OCI-LY3 (cell line): ENCODE results near the gene CXCR5.

Experiments
- H2AFZ ChIP-seq: fragments of 200-600, 300-600 bp; shearing (Covaris generic); 2 replicates; pipeline ENCODE4 v1.6.0; 2014; ENCODE audit warnings: antibody characterized with exemption, low read depth, low read length
- H3K27ac ChIP-seq: fragments of 200-600, 300-600 bp; sonication (generic); 2 replicates; pipeline ENCODE4 v1.5.1; 2014; ENCODE audit warnings: mild to moderate bottlenecking, low read length, moderate library complexity, mixed read lengths
- H3K27me3 ChIP-seq: fragments of 200-600, 300-600 bp; sonication (generic); 2 replicates; pipeline ENCODE4 v1.6.1; 2014; ENCODE audit warnings: low read depth, low read length, mixed read lengths
- H3K36me3 ChIP-seq: fragments of 200-600, 300-600 bp; sonication (generic); replicated peaks from 2 replicates; pipeline ENCODE3; 2014; ENCODE audit warnings: low read depth, low read length, mixed read lengths
- H3K4me1 ChIP-seq: fragments of 300-600, 200-600 bp; sonication (generic); 2 replicates; pipeline ENCODE4 v1.6.1; 2014; ENCODE audit warnings: low read length, mixed read lengths
- H3K4me2 ChIP-seq: fragments of 200-600, 300-600 bp; sonication (generic); 2 replicates; pipeline ENCODE4 v1.6.1; 2014; ENCODE audit warnings: low read length, mixed read lengths
- H3K4me3 ChIP-seq: fragments of 300-600, 200-600 bp; sonication (generic); 2 replicates; pipeline ENCODE4 v1.5.1; 2014; ENCODE audit warnings: antibody characterized with exemption, mild to moderate bottlenecking, low read length, moderate library complexity
- H3K79me2 ChIP-seq: fragments of 300-600, 200-600 bp; shearing (Covaris generic); 2 replicates; pipeline ENCODE4 v1.6.1; 2014; ENCODE audit warnings: mild to moderate bottlenecking, low read length, mixed read lengths
- H3K9ac ChIP-seq: fragments of 300-600, 200-600 bp; shearing (Covaris generic); 2 replicates; pipeline ENCODE4 v1.6.0; 2014; ENCODE audit warnings: mild to moderate bottlenecking, low read length, moderate library complexity
- H3K9me3 ChIP-seq: fragments of 200-600, 300-600 bp; shearing (Covaris generic); 2 replicates; pipeline ENCODE4 v1.6.1; 2014; ENCODE audit warnings: low read length, mixed read lengths; ENCODE audit not compliant: insufficient read depth
- H4K20me1 ChIP-seq: fragments of 200-600, 300-600 bp; sonication (generic); 2 replicates; pipeline ENCODE4 v1.6.1; 2016; ENCODE audit warnings: low read length, mixed read lengths; ENCODE audit not compliant: insufficient read depth
- CTCF ChIP-seq: fragments of 200-600, 300-600 bp; sonication (generic); IDR thresholded peaks from 2 replicates; pipeline ENCODE4 v1.5.1; 2014; ENCODE audit warnings: antibody characterized with exemption, low read length, low read depth
- EZH2phosphoT487 ChIP-seq: fragments of 200-600 bp; shearing (Covaris generic); IDR thresholded peaks from 2 replicates; pipeline ENCODE4 v1.6.1; 2018; ENCODE audit warnings: antibody characterized with exemption, mixed run types, low read depth

Gene CXCR5

DNA sequence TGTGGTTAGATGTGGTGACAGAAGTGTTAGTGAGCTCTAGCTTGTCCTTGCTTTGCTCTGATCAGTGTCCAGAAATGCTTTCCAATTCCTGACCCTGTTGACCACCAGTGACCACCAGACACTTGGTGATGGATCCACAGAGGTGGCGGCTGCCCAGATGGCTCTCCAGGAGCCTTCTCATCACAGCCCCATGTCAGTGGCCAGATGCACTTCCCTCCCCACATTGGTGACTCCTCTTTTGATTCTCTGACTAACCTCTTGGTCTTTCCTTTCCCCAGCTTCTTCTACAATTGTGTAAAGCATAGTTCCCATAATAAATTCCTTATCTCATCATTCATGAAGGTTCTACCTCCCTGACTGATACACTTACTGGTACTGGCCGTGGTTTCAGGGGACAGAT lies 40.1 kb upstream of the CXCR5 start:
- TF ChIP-seq CTCF, result no peak

GRCh38 chr11:118845369-118845768 lies 38.3 kb upstream of the CXCR5 start:
- H3K36me3 ChIP-seq, result no peaks in the 10 kb centered on the region
- TF ChIP-seq EZH2phosphoT487, result no peak
- TF ChIP-seq CTCF, result no peak
- no peaks in the 10 kb centered on the region for H4K20me1 ChIP-seq
- peaks cover 38% of the 10 kb centered on the region for H3K4me1 ChIP-seq
- H3K4me2 ChIP-seq, result no peak overlapping the region
- no peaks in the 10 kb centered on the region for H3K79me2 ChIP-seq
- no peaks in the 10 kb centered on the region for H3K27me3 ChIP-seq
- no peaks in the 10 kb centered on the region for H3K9me3 ChIP-seq
- H2AFZ ChIP-seq, result no peak overlapping the region
- H3K9ac ChIP-seq, result no peak overlapping the region
- H3K4me3 ChIP-seq, result no peak overlapping the region
- H3K27ac ChIP-seq, result no peak overlapping the region

More for the DNA sequence above, 40.1 kb upstream of the CXCR5 start:
- H3K27ac ChIP-seq, result no peak overlapping the region
- no peak overlapping the region for H3K4me2 ChIP-seq
- H3K79me2 ChIP-seq, result no peaks in the 10 kb centered on the region
- H3K27me3 ChIP-seq, result no peaks in the 10 kb centered on the region
- H3K9ac ChIP-seq, result no peak overlapping the region
- peaks cover 53% of the 10 kb centered on the region for H3K4me1 ChIP-seq
- H3K36me3 ChIP-seq, result no peaks in the 10 kb centered on the region
- H4K20me1 ChIP-seq, result no peaks in the 10 kb centered on the region
- H2AFZ ChIP-seq, result no peak overlapping the region
- H3K9me3 ChIP-seq, result no peaks in the 10 kb centered on the region
- H3K4me3 ChIP-seq, result no peak overlapping the region

DNA sequence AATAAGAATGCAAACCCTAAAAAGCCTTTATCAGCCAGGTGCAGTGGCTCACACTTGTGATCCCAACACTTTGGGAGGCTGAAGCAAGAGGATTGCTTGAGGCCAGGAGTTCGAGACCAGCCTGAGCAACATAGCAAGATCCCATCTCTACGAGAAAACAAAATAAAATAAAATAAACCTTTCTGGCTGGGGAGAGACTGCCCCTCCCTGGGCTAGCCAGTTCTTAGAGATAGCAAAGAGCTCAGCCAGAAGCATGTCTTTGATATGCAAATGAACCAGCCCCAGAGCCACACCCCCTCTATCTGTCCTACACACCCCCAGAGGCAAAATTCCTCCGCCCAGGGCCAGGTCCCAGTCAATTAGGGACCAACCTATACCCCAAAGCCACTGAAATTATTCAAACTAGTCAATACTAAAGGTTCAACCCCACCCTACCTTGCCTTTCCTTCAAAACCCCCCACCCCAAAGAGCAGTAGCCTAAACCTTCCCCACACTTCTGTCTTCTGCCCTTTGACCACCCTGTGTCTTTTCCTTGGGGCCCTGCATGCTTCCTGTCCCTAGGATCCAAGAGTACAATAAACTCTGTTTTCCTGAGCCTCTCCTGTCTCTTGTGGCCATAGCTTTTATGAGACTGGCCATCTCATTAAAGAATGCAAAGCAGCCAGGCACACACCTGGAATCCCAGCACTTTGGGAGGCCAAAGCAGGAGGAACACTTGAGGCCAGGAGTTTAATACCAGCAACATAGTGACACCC lies 37.3 kb upstream of the CXCR5 start:
- Histone ChIP-seq H3K27me3 (no peaks in the 10 kb centered on the region), H3K9me3 (no peaks in the 10 kb centered on the region), H3K4me3 (no peak overlapping the region), H3K4me1 (peaks cover 29% of the 10 kb centered on the region), H2AFZ (no peak overlapping the region), H4K20me1 (no peaks in the 10 kb centered on the region), H3K36me3 (no peaks in the 10 kb centered on the region), H3K4me2 (no peak overlapping the region), H3K9ac (no peak overlapping the region), H3K79me2 (no peaks in the 10 kb centered on the region), H3K27ac (no peak overlapping the region)
- no peak for TF ChIP-seq CTCF

- H4K20me1 ChIP-seq, result no peaks in the 10 kb centered on the region
- no peak overlapping the region for H3K4me2 ChIP-seq
- TF ChIP-seq CTCF, result no peak
- TF ChIP-seq EZH2phosphoT487, result no peak
- H2AFZ ChIP-seq, result no peak overlapping the region
- H3K27me3 ChIP-seq, result no peaks in the 10 kb centered on the region
- peaks cover 16% of the 10 kb centered on the region for H3K4me1 ChIP-seq
- H3K4me3 ChIP-seq, result no peak overlapping the region
- no peaks in the 10 kb centered on the region for H3K36me3 ChIP-seq
- no peaks in the 10 kb centered on the region for H3K79me2 ChIP-seq
- no peak overlapping the region for H3K27ac ChIP-seq
- no peak overlapping the region for H3K9ac ChIP-seq
- H3K9me3 ChIP-seq, result no peaks in the 10 kb centered on the region
These were observed 33.9 kb upstream of the CXCR5 start for GRCh38 chr11:118849825-118850224.
